SH-SY5Y (cell line): ENCODE data around the gene CORO2B.

Experiments
- GATA2 ChIP-seq: IDR thresholded peaks from 2 replicates; pipeline ENCODE4 v1.6.1; 2011; ENCODE audit warnings: mild to moderate bottlenecking, low read depth, low read length
- GATA3 ChIP-seq: IDR thresholded peaks from 2 replicates; pipeline ENCODE4 v1.6.1; 2011; ENCODE audit warnings: low read depth, mild to moderate bottlenecking, low read length, moderate library complexity

DNA sequence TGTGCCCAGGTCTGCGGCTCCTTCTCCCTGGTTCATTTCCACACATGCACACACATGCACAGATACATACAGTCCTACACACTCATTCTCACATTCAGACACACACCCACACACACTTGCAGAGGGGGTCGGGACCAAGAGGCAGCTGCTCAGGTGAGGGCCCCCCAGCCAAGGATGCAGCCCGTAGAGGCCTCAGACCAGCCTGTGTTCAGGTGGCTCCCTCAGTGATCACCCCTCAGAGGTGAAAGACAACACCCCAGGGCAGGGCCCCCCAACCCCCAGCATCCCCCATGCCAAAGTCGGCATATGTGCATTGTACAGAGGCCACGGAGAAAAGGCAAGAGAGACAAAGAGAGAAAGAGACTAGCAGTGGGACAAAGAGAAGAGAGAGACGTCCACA is 5.9 kb upstream of the CORO2B start:
- TF ChIP-seq GATA2 (no peak), GATA3 (no peak)
